HFF-Myc (cell line): ENCODE data around the gene MYO1A.

ENCODE experiments used
- DNase-seq: peaks from one replicate; pipeline ENCODE4 v3.0.0-alpha.2; 2011; ENCODE audit warnings: low read depth; ENCODE audit errors: extremely low read depth
- H3K4me3 ChIP-seq: replicated peaks from 2 replicates; pipeline ENCODE4 v1.5.1; 2011; ENCODE audit warnings: low read depth, mild to moderate bottlenecking, control low read depth, low read length
- CTCF ChIP-seq: IDR thresholded peaks from 2 replicates; pipeline ENCODE4 v1.5.1; 2012; ENCODE audit warnings: mild to moderate bottlenecking, low read depth, low read length, control low read depth; ENCODE audit errors: missing control alignments

The MYO1A gene

GRCh38 chr12:57090924-57091637 lies 41.2 kb upstream of the MYO1A start:
- peak overlapping the region; percentile 95 for H3K4me3 ChIP-seq
- no peak for DNase-seq
- peak; percentile 2 for TF ChIP-seq CTCF

- peak overlapping the region; percentile 95 for H3K4me3 ChIP-seq
- no peak for DNase-seq
- no peak for TF ChIP-seq CTCF
Measured at GRCh38 chr12:57090490-57090889, 40.6 kb upstream of the MYO1A start.

GRCh38 chr12:57089271-57090245 lies 39.6 kb upstream of the MYO1A start:
- peak overlapping the region; percentile 95 for H3K4me3 ChIP-seq
- no peak for DNase-seq
- no peak for TF ChIP-seq CTCF

GRCh38 chr12:57088354-57089270 lies 38.7 kb upstream of the MYO1A start, which contains the start of gene NAB2:
Gene NAB2, plus strand, starts transcription at chr12:57089114. Its CDS starts 158 bp downstream, at chr12:57089272.
- H3K4me3 ChIP-seq = peak within 1 kb of the TSS; percentile 95
- peak; percentile 86 for DNase-seq
- TF ChIP-seq CTCF = no peak

- DNase-seq = peak; percentile 94
- TF ChIP-seq CTCF = no peak
- H3K4me3 ChIP-seq = peak overlapping the region; percentile 73
Measured at GRCh38 chr12:57087691-57088353, 37.9 kb upstream of the MYO1A start.
